Neutrophil (primary cell): Measurements from ENCODE around the gene CNDP1.
"Not testable (repeated sequence)": the region's sequence is repeated elsewhere in the genome, so short reads cannot be mapped to it uniquely, and the experiment has no call there.

ENCODE experiments used
- H3K27ac ChIP-seq: fragments of 200-600 bp; sonication (generic); 2 replicates; pipeline ENCODE4 v1.5.1; 2016; ENCODE audit warnings: mild to moderate bottlenecking, moderate library complexity
- H3K27me3 ChIP-seq: fragments of 200-600 bp; sonication (generic); 2 replicates; pipeline ENCODE4 v1.6.0; 2016; ENCODE audit warnings: mild to moderate bottlenecking
- H3K36me3 ChIP-seq: fragments of 200-600 bp; sonication (generic); 2 replicates; pipeline ENCODE4 v1.5.1; 2017
- H3K4me1 ChIP-seq, 2 experiments: fragments of 200-600 bp in 1 of 2; sonication (generic) in 1 of 2; 1 replicate in 1 of 2; 2 replicates in 1 of 2; pipeline versions ENCODE4 v1.5.1 to v1.6.1; 2013 to 2016; ENCODE audit warnings: low read depth in 1 of 2, low read length in 1 of 2, mild to moderate bottlenecking in 1 of 2, moderate library complexity in 1 of 2; ENCODE audit not compliant: control insufficient read depth in 1 of 2, insufficient read depth in 1 of 2
- H3K4me3 ChIP-seq, 2 experiments: fragments of 200-600 bp in 1 of 2; sonication (generic) in 1 of 2; 1 replicate in 1 of 2; 2 replicates in 1 of 2; pipeline ENCODE4 v1.5.1; 2013 to 2016; ENCODE audit warnings: low read depth in 1 of 2, low read length in 1 of 2, mild to moderate bottlenecking in 1 of 2, moderate library complexity in 1 of 2
- H3K9me3 ChIP-seq: fragments of 200-600 bp; sonication (generic); 2 replicates; pipeline ENCODE4 v1.5.1; 2016
- CTCF ChIP-seq: fragments of 200-600 bp; sonication (generic); IDR thresholded peaks from 2 replicates; pipeline ENCODE4 v1.5.1; 2016; ENCODE audit warnings: antibody characterized with exemption

CNDP1 gene

GRCh38 chr18:74562775-74563174 lies 28.5 kb downstream of the CNDP1 start:
- TF ChIP-seq CTCF, result no peak
- Histone ChIP-seq H3K4me1 (peaks cover 2% of the 10 kb centered on the region in 2 experiments), H3K27ac (no peak overlapping the region), H3K36me3 (no peaks in the 10 kb centered on the region), H3K27me3 (no peaks in the 10 kb centered on the region), H3K9me3 (no peaks in the 10 kb centered on the region), H3K4me3 (no peak overlapping the region)

GRCh38 chr18:74563999-74564398 lies 29.7 kb downstream of the CNDP1 start:
- TF ChIP-seq CTCF, result no peak
- peaks cover 9 to 10% of the 10 kb centered on the region in 2 experiments for H3K4me1 ChIP-seq
- no peak overlapping the region for H3K4me3 ChIP-seq
- H3K27ac ChIP-seq, result no peak overlapping the region
- no peaks in the 10 kb centered on the region for H3K36me3 ChIP-seq
- H3K9me3 ChIP-seq, result no peaks in the 10 kb centered on the region
- no peaks in the 10 kb centered on the region for H3K27me3 ChIP-seq

GRCh38 chr18:74565164-74565563 lies 30.9 kb downstream of the CNDP1 start:
- not testable (repeated sequence) for H3K36me3 ChIP-seq, H3K4me3 ChIP-seq, H3K27me3 ChIP-seq, H3K4me1 ChIP-seq, H3K9me3 ChIP-seq, H3K27ac ChIP-seq

GRCh38 chr18:74565993-74566392 lies 31.7 kb downstream of the CNDP1 start:
- H3K36me3 ChIP-seq, H3K4me1 ChIP-seq, H3K27me3 ChIP-seq, H3K4me3 ChIP-seq, H3K9me3 ChIP-seq, H3K27ac ChIP-seq: not testable (repeated sequence)

- Histone ChIP-seq H3K9me3 (no peaks in the 10 kb centered on the region), H3K27me3 (peaks cover 5% of the 10 kb centered on the region), H3K27ac (no peak overlapping the region), H3K4me1 (peaks cover 9 to 10% of the 10 kb centered on the region in 2 experiments), H3K4me3 (no peak overlapping the region), H3K36me3 (no peaks in the 10 kb centered on the region)
- TF ChIP-seq CTCF, result peak; percentile 35
Observed at GRCh38 chr18:74567822-74568221, 33.5 kb downstream of the CNDP1 start.

GRCh38 chr18:74569401-74569800 lies 35.1 kb downstream of the CNDP1 start:
- no peak for TF ChIP-seq CTCF
- Histone ChIP-seq H3K27me3 (peaks cover 5% of the 10 kb centered on the region), H3K4me3 (no peak overlapping the region), H3K9me3 (no peaks in the 10 kb centered on the region), H3K36me3 (no peaks in the 10 kb centered on the region), H3K4me1 (peaks cover 15 to 16% of the 10 kb centered on the region in 2 experiments), H3K27ac (no peak overlapping the region)

- no peak for TF ChIP-seq CTCF
- H3K4me3 ChIP-seq, result no peak overlapping the region
- H3K36me3 ChIP-seq, result no peaks in the 10 kb centered on the region
- peaks cover 5% of the 10 kb centered on the region for H3K27me3 ChIP-seq
- no peak overlapping the region for H3K27ac ChIP-seq
- H3K4me1 ChIP-seq, result peaks cover 16 to 19% of the 10 kb centered on the region in 2 experiments
- H3K9me3 ChIP-seq, result no peaks in the 10 kb centered on the region
Observed at GRCh38 chr18:74570266-74570665, 36.0 kb downstream of the CNDP1 start.
